Hematopoietic multipotent progenitor cell treated with erythropoietin and hydrocortisone succinate and interleukin-3 and kit ligand, for 15 days (in vitro differentiated cells): ENCODE results near the gene MICU1.

Source experiments
- DNase-seq: peaks from one replicate; pipeline ENCODE4 v3.0.0-alpha.2; 2015; ENCODE audit warnings: low spot score

MICU1 gene

DNA sequence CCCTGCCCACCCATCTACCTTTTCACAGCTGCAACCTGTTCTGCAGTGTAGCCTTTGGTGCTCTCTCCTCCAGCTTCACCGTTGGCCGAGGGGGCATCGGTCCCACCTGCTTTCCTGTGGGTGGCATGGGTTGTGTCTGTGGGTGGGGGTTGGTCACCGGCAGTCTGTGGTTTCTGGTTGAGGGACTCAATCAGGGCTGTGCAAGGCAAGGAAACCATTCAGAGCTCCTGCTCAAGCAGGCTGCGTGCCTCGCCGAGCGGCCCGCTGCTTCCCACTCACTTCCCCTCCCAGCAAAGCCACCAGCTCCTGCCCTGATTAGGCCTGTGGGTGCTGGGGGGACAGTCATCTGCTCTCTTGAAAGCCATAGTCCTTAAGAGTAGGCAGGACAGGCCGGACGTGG lies 280.9 kb downstream of the MICU1 start:
- no peak for DNase-seq

DNA sequence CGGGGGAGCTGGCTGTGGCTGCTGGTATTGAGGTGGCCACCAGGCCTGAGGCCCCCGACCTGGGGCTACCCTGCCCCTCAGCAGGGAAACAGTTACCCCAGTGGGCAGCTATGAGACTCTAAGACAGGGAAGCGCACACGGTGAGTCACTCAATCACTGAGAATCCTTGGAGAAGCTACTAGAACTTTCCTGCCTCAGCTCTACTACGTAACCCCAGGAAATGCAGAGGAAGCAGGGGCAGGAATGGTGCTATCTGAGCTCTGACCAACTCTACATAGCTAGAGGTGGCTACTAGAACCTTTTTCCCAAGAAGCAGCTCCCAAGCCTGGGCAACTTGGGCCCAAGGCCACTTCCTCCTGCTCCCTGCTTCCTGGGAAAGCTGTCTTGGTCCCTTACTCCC lies 283.0 kb downstream of the MICU1 start:
- DNase-seq = no peak

DNA sequence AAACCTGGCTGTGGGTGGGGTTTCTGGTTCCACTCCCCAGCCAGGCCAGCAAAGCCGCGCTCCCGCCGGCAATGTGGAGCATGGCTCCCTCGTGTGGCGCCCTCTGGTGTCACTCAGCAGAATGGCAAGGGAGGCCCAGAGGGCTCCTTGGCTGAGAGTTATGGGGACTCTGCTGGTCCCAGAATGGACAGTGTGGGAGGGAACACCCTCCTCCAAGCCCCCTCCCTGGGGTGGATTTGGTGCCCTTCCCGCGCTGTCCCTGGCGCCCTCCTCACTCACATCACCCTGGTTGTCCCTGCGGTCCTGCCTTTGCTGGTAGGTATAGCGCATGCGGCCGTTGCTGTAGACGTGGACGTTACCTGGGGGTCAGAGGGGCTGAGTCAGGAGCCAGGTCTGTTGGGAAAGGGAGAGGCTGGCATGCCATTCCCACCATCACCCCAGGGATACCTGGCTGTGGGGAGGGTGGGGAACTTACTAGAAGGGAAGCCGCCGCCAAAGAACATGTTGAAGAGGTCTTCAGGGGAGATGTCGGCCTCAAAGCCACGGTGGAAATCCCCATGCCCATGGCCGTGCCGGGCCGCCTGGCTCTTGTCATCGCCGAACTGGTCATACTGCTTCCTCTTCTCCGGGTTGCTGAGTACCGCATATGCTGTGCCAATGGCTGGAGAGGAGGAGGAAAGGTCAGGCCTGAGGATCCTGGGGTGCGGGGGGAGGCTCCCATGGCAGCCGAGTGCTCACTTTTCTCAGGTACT lies 285.2 kb downstream of the MICU1 start:
- peak; percentile 80 for DNase-seq

DNA sequence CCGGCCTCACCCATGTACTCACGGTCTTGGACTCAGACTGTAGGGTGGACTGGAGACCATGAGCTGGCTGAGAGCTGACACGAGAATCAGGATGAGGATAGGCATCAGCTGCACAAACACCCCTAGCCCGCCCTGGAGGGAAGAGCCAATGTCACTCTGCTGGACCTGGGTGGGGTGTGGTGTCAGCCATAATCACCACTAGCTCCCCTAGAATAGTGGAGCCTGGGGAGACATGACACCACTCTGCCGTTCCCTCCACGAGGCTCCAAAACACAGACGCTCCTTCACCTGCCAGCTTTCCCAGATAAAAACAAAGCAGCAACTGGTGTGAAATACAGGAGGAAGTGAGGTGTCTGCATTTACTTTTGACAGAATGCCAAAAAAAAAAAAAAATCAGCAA lies 287.7 kb downstream of the MICU1 start:
- DNase-seq = no peak

DNA sequence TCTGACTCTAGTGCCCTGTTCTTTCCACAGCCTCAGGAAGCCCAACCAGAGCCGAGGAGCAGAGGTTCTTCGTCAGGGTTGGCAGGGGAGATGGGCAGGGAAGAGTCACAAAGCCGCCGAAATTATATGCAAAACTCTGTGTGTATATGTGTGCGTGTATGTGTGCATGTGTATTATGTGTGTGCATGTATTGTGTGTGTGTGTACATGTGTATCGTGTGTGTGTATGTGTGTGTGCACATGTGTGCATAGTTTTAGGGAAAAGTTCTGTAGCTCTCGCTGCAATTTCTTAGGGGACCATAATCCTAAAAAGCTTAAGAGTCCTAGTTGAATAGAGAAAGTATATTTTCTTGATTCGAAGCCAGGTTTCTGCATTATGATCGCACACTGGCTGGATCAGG lies 288.2 kb downstream of the MICU1 start:
- DNase-seq = no peak

DNA sequence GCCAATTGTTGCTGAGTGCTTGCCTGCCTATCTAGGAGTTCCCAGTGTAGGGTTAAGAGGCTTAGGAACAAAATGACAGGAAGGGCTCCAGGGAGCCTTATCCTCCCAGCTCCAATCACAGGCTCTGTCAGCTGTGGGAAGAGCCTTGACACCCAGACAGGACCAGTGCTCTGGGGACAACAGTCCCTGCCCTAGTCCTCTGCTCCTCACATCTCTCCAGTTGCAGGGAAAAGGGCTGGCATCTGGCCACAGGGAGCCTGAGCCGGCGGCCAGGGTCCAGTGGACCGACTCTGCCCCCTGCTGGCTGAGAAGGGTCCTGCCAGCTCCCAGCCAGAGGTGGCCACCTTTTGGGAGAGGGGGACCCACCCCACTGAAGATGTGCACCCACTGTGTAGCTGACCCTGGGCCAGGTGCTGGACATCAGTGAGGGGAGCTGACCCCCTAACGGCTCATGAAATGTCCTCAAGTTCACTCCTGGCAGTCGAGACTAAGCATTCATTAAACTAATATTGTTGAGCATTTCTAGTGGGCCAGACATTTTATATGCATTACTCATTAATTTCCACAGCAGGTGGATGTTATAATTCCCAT lies 288.7 kb downstream of the MICU1 start:
- DNase-seq = peak; percentile 79

DNA sequence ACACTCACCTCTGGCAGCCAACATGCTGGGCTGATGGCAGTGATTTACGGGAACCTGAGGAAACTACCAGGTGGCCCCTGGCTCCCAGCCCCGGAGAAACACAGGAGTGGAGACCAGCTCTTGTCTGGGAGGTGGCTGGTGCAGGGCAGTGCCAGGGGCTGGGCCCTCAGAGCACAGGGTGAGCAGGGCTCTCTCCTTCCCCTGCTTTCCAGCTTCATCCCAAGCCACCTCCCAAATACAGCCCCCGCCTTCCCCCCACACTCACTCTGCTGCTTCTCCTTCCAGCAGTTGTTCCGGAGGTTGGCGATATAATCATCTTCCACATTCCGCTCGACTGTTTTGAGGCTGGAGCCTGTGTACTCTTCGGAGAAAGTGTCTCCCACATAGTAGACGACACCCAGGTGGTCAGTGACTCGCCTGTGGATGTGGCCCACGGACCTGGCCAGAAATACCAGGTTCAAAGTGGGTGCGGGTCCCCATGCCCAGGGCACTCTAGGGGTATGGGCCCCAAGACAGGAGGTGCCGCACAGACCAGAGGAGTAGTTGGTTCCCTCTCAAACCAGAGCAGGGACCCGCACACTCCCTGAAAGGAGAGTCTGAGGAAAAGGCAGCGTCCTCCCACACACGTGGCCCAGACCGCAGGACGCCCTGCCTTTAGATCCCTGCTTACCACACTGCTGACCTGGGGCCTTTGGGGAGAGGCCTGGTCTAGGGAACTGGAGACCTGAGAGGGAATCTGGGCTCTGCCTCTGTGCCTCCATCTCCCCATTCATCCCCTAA lies 289.4 kb downstream of the MICU1 start:
- DNase-seq = no peak

DNA sequence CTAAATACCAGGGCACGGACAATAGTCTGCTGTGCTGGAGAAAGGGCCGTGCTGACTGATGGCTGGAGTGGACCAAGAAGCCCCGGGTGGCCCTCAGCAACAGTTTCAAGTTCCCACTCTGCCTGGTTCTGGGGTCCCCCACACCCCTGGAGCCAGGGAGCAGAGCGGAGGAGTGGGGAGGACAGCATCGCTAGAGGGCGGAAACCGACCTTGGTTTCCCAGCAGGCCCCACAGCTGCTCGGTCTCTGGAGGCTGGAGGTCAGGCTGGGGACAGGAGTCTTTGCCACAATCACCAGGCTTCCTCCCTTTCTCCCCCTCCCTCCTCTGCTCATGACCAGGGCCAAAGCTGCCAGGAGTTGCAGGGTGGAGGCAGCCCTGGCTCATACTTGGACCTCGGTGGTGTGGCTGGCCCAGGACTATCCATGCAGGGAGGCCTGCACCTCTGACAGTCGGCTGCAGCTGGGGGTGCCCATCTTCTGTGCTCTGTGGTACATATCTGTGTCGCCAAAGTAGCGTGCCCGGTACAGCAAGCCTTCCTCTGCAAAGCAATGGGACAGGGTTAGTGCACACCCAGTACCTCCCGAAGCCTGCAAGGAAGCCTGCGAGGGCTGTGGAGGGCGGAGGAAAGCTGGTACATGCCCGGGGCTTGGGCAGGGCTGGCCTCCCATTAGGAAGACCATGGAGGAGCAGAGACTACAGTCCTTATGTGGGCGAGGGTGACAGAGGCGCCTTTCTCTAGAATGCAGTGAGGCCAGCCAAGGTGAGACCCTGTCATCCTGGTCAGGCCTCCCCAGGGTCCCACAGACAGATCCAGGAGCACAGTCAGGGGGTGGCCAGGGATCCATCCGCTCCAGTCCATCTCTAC lies 290.3 kb downstream of the MICU1 start:
- no peak for DNase-seq

DNA sequence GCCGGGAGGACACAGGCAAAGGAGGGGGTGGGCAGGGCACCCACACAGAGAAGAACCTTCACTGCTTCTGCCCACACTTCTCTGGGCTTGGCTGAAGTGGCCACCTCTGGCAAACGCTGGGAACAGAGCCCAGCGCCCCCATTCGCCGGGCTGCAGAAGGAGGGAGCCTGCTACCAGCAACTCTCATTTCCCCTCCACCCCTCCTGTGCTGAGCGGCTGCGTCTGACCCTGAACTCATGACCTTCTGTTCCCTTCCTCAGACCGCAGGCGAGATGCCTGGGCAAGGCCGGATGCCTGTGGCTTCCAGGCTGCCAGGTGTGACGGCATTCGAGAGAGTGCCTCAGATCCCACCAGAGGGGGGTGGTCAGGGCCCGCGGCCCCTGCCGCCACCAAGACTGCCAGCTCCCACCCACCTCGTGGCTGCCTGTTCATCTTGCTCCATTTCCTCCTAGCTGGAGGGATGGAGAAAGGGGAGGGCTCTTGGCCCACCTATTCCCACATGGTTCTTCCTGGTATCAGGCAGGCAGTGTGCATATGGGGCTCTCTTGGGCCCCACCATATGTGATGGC lies 291.0 kb downstream of the MICU1 start:
- DNase-seq = no peak

DNA sequence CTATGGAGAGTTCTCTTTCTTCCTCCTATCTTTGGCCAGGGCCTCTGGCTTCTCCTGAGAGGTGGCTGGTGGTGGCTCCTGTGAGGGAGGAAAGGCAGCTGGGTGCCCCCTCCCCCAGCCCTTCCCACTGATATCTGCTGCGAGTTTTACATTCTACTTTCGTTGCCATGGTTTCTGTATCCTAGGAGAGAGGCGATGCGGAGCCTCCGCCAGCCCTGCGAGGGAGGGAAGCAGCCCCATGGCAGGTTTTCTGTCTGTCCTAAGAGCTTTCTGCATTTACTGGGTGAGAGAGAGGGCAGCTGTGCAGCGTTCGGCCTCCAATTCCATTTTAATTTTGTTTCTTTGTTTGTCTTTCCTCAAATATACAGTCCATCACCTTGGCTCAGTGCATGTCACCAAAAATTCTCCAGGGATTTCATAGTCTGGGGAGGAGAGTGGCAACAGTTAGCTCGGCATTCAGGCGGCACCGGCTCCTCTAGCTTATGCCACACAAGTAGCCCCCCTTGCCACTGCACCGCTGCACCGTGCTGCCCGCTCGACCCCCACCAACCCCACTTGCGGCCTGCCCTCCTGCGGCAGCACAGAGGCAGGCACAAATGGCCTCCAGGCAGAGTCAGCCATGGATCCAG lies 291.6 kb downstream of the MICU1 start:
- no peak for DNase-seq

DNA sequence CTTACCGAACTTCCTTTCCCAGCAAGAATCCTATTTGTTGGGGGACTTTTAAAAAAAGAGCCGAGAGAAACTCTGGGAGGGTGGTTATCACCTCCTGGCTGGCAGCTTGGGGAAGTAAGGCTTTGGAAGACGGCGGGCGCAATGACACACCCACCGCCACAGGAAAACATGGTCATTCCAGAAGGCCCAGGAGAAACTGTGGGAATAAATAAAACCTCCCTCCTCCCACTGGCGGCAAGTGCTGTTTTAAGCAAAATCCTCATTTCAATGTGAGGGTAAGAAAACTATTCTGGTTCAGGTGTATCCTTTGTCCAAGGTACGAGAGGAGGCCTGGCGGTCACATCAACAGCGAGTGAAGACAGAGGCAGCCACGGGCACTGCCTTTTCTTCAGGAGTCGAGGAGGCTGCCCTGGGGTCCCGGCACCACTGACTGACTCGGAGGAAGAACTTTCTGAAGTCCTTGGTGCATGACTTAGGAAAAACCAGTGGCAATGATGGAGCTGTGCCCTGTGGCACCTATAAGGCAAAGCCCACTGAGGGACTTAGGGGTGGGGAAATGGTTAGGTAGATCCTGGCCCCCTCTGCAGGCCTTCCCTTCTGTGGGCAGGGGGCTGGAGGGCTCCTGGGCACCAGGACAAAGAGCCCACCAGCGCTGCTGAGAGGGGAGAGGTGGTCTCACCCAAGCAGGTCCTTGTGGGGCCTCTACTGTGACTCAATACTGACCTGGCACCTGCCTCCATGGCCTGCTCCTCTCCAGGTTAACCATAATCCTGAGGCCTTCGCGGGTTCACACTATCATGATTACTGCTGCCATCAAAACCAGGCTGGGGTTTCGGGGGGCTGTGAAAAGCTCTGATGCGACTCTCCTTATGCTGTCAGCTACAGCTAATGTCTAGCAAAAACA lies 292.5 kb downstream of the MICU1 start:
- DNase-seq = no peak

DNA sequence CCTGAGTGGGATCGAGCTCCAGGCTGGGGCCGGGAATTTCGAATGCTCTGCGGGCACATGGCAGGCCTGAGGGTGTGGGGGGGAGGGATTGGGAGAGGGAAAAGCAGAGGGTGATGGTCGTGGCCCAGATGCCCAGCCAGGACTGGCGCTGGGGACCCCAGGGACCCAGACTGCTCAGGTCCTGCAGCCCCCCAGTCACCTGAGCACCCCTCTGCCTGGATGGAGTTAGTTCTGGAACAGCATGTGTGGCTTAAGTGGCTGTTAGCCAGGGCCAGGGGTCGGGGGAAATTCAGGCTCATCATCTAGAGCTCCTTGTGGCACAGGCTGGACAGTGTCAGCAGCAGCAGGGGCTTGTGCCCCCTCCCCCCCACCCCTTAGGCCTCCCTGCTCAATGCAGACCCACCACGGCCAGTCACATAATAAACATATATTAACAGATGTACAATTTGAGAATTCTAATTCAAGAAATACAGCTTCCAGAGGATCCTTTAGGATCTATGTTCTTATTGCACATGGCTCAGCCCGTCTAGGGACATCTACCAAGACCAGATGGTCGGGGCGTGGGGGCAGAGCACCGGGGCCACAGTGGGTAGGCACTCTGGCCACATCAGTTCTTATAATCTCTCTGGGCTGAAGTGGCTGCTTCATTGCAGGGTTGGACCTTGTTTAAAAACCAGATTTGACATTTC lies 293.3 kb downstream of the MICU1 start:
- no peak for DNase-seq

DNA sequence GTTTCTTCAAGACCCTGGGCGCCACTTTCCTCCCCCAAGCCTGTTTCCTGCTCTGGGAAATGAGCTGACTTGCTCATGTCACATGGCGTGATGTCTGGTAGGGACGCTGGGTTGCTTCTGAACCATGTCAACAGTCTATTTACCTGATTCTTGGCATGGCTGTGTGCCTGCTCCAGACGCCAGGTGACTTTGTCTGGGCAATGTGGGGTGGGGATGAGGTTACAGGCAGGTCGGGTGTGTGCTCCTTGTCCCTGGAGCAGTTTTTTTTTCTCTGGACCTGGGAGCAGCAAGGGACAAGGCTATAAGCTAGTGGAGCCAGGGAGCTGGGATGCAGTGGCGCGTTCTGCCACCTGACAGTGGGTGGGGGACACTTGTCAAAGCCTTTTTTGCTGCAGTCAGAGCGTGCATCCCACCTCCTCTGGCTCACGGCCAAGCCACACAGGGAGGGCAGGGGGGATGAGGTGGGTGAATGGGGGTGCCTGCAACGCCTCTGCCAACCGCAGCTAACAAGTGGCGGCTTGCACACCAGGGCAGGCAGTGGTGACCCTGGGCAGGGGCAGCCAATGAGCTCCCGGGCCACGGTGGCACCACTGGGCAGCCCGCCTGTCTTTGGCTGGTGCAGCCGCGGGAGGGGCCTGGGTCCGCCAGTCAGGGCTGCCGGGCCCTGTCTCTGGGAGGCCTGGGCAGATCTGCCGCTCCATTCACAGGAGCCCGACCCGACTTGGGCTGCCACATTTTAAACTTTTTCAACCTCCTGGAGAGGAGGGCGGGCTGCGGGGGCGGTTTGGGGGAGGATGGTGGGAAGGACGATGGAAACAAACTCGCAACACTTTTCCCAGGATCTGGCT lies 294.1 kb downstream of the MICU1 start:
- DNase-seq = peak; percentile 70

DNA sequence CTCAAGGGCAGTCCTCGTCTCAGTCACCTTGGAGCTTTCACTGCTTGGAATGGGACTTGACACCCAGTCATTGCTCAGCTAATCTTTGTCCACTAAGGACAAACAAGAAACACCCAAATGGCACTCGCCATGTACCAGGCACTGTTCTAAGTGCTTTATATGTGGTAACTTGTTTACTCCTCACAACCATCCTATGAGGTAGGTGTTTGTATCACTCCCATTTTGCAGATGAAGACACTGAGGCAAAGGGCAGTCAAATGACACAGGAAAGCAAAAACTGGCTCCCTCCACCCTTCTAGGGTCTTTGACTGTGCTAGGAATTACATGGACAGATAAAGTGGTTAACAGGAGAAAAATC lies 295.8 kb downstream of the MICU1 start:
- no peak for DNase-seq

DNA sequence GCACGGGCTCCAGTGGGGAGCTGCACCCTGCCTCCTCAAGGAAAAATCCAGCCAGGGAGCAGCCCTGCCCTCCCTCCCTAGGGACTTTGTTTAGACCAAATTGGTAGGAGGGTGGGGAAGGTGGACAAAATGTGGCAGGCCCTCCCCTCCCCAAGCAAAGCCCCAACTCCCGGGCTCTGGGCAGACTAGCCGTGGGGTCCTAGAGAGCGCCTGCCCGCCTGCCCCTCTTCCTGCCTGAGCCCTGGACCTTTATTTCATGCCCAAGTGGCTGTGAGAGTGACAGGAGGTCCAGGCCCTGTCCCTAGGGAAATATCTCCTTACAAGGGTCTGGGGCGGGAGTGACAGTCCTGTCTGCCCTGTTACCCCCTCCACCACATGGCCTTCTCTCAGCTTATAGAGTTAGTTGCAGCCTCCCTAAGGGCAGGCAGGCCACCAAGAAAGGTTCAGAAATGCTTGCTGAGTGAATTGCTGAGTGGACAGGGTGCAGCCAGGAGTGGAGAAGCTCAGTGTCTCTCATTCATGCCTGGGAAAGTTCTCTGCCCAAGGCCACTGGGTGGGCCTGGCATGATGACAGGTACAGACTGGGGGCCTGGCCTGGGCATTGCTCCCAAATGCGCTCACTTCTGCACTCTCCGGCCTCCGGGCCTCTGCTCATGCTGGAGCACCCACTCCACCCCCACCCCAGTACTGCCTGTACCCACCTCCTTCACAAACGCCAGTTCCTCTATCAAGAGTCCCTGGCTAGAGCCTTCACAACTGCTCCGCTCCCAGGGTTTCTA lies 296.4 kb downstream of the MICU1 start:
- no peak for DNase-seq

DNA sequence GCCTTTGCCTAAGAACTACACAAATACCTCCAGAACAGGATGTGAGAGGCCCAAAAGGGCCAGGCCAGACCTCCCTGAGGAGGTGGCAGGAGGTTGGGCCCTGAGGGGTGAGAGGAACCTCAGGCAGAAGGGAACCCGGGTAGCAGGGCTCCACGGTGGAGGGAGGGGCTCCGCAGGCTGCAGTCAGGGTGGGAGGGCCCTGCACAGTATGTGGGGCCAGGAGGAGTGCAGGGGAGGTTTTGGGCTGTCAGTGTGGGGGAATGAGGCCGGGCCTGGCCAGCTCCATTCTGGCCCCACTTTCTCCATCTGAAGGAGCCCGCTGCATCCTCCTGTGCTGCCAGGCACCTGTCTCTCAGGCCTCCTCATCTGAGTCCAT lies 297.1 kb downstream of the MICU1 start:
- DNase-seq = no peak

DNA sequence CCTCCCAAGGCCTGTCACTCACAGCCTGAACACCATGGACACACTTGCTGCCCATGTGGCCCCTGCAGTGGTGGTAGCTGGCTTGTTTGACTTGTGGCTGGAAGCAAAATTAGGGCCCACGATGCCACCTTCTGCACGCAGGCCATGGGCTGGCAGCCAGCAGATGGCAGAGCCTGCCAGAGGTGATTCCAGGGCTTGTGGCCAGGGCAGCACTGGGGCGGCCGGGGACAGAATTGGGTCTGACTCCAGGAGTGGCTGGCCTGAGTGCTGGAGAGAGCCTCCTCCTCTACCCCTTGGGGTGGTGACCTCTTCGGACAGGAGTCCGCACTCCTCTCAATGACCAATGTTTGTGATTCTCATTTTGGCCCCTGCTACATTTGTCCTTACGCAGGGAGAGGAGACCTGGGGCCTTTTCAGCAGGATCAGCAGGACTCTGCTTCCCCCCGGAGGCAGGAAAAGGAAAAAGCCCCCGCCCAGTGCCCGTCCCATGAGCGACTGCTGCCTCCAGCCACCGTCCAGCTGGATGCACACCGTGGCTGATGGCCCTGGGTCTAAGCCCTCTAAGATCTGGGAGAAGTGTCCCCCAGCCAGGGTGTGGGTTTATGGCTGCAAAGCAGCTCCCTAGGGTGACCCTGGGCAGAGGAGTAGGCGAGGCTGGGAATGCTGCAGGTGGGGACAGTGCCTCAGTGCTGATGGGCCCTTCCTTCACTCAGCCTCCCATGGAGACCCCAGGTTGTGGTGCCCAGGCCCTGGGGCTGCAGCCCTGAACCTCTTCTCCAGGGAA lies 297.6 kb downstream of the MICU1 start:
- DNase-seq = peak; percentile 54
